Measurements from ENCODE around the gene SPTBN1.
"Not testable (repeated sequence)": the region's sequence is repeated elsewhere in the genome, so short reads cannot be mapped to it uniquely, and the experiment has no call there.

The SPTBN1 gene

GRCh38 chr2:54503192-54503591 is 47.1 kb downstream of the SPTBN1 start:
- DNase-seq (ENCODE audit: low spot score), result peak; percentile 68

DNA sequence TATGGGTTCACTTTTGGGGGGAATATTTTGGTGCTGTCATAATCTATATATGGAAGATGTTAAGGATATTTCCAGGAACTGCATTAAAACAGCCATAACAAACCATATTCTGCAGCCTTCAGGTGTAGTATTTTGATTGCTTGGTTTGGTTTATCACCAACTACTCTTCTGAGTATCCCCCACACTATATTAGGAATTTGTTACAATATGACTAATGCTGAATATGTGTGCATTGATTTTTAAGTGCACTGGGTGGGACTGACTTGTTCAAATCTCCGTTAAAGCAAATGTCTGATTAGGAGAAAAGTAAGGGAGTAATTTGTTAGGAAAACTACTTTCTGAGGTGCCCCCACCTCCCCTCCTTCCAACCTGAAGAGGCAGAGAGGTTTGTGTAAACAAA is 47.7 kb downstream of the SPTBN1 start:
- DNase-seq (ENCODE audit: low spot score), result no peak

DNA sequence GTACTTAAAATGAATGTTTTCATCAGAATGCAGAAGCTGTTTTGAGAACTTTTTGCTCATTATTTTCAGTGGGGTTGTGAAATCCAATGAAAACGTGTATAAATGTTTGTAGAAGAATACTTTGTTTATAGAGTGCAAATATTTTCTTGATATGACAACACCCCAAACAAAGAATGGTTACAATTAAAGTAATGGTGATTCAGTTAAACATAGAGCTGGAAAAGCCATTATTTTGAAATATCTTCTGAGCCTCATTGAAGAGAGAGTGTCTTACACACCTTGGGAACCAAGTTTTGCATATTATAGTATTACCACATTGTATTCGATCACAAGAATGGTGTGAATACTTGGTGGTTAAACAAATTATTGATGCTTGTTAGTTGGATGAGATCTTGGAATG is 48.7 kb downstream of the SPTBN1 start:
- DNase-seq (ENCODE audit: low spot score), result no peak

DNA sequence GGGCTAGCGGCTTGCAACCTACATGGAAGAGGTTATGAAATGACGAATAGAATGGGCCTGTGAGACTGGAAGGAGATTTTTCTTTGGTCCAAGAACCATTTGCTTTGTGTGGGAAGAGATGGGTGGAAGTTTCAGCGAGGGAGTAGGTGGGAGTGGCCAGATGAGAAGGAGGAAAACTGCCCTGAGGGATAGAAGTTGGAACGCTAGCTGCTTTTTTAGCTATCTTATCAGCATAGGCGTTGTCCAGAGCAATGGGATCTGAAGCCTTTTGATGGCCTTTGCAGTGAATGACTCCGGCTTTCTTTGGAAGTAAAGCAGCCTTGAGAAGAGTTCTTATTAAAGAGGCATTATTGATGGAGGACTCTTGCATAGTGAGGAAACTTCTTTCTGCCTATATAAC is 52.4 kb downstream of the SPTBN1 start:
- DNase-seq (ENCODE audit: low spot score), result no peak

- not testable (repeated sequence) for DNase-seq (ENCODE audit: low spot score)
These were observed 52.9 kb downstream of the SPTBN1 start for GRCh38 chr2:54509043-54509442.

- no peak for DNase-seq (ENCODE audit: low spot score)
These were observed 54.8 kb downstream of the SPTBN1 start for GRCh38 chr2:54510916-54511315.

DNA sequence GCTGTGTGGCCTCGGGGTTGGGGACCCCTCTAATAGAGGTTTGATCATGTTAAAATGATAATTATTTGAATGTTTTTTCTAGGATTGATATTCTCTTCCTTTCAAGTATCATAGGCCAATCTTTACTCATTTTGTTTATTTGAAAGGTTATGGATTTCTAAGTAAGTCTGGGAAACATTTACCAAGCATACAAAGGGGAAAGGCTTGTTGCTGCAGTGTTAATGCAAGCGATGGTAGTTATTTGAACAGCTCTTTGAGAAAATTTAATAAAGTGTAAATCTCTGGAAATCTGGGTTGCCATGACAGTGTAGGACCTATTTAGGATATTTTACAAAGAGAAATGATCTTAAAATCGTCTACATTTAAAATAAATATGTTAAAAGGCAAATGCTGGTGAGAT is 56.1 kb downstream of the SPTBN1 start:
- no peak for DNase-seq (ENCODE audit: low spot score)

DNA sequence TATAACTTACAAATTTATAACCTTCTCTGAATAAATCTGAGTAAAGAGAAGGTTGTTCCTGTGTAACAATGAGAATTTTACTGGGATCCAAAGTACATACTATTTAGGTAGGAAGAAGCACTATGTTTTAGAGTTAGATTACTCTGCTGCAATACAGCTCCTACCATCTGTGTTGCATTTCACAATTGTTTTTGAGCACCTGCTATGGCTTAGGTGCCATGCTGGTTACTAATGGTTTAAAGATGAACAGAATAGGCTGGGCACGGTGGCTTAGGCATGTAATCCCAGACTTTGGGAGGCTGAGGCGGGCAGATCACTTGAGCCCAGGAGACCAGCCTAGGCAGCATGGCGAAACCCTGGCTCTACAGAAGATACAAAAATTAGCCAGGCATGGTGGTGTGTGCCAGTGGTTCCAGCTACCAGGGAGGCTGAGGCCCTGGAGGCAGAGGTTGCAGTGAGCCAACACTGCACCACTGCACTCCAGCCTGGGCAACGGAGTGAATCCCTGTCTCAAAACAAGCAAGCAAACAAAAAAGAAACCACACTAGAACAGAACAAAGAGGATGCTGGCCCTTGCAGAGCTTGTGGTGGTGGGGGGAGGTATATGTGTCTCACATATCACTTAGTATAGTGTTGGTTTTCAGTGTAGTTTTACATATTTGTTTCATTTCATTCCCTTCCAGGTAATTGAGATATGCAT is 56.7 kb downstream of the SPTBN1 start:
- no peak for DNase-seq (ENCODE audit: low spot score)

DNA sequence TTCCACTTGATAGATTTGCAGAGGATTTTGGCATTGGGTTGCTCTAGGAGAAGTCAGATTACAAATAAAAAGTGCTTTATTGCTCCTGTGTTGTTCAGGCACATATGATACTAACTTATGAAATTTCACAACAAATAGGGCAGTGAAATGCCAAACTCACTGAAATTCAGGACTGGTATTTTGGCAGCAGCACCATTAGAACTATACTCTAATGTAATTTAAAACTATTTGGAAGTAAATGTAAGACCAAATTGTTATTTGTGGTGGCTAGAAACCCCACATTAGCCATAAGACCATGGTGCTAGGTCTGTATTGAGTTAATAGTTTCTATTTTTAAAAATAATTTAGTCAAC is 57.2 kb downstream of the SPTBN1 start:
- no peak for DNase-seq (ENCODE audit: low spot score)

GRCh38 chr2:54514822-54515569 is 58.9 kb downstream of the SPTBN1 start:
- DNase-seq (ENCODE audit: low spot score), result no peak

- no peak for DNase-seq (ENCODE audit: low spot score)
These were observed 60.7 kb downstream of the SPTBN1 start for GRCh38 chr2:54516842-54517241.

DNA sequence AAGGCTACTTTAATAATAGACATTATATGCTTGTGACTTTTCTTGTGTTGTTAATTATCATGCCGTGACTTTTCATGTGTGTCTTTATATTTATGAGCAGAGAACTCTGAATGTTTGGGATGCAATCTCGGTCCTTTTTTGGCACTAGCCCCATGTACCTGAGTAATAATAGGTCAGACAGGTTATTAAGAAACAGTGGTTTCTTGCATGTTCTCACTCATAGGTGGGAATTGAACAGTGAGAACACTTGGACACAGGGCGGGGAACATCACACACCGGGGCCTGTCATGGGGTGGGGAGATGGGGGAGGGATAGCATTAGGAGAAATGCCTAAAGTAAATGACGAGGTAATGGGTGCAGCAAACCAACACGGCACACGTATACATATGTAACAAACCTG is 61.9 kb downstream of the SPTBN1 start:
- DNase-seq (ENCODE audit: low spot score), result not testable (repeated sequence)

DNA sequence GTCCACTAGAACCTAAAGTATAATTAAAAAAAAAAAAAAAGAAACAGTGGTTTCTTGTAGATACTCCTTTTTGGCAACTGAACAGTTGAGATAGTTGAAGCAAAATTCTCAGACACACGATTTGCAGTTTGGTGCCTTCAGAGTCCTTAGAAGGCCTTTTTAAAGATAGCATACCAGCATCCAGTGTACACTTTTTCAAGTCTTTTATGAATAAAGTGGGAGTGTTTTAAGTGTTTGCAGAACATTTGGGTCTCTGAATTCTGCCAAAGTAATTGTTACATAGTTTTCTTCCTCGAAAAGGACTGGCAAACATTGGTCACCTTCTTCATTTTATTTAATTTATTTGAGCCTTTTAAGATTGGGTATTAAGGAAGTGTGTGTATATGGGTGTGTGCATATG is 62.3 kb downstream of the SPTBN1 start:
- no peak for DNase-seq (ENCODE audit: low spot score)

GRCh38 chr2:54519841-54520459 is 63.8 kb downstream of the SPTBN1 start:
- DNase-seq (ENCODE audit: low spot score), result no peak

GRCh38 chr2:54520687-54521086 is 64.6 kb downstream of the SPTBN1 start:
- DNase-seq (ENCODE audit: low spot score), result no peak

DNA sequence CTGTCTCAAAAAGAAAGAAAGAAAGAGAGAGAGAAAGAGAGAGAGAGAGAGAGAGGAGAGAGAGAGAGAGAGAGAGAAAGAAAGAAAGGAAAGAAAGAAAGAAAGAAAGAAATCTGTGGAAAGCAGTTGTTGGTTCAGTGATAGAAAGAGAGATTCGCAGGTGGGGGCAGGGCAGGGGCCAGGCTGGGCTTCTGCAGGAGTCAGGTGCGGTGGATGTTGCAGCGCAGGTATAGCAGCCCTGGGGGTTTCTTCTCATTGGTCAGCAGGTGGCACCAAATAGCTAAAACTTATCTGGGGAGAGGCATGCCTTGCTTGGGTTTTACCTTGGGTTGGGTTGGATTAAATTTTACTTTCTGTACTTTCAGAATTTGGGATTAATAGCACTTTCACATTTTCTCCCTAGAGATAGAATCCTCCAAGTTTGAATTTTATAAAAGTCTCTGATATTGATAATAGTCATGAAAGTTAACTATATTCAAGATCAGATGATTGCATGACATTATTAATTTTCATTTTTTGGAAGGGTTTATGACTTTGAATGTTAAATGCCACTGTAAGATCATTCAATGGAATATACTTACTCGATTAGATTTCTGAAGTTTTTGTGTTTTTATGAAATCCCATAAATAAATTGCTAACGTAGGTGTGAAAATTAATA is 66.6 kb downstream of the SPTBN1 start:
- DNase-seq (ENCODE audit: low spot score), result peak; percentile 84

DNA sequence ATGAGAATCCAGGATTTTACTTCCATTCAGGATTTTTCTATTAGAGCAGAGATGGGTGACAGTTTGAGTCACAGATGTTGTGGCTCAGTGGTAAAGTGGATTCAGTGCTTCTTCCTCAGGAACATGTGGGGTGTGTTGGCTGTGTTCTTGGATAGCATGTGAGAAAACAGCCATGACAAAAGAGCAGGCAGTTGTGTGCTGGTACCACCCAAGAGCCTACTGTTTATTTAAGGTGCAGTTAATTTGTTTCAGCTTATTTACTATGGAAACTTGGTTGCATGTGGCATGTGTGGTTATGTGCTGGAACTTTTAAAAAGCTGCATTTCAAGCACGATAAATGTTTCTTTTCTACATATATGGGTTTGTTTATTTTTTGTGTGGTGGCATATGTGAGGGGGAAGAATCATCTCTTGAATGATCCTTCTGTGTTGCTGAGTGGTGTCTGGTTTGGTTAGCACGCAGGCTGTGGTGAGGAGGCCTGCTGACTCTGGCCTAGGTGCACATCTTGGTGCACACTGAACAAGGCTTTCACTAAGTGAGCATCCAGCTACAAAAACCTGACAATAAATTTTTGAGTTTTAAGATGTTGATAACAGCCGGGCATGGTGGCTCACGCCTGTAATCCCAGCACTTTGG is 67.3 kb downstream of the SPTBN1 start:
- DNase-seq (ENCODE audit: low spot score), result no peak

DNA sequence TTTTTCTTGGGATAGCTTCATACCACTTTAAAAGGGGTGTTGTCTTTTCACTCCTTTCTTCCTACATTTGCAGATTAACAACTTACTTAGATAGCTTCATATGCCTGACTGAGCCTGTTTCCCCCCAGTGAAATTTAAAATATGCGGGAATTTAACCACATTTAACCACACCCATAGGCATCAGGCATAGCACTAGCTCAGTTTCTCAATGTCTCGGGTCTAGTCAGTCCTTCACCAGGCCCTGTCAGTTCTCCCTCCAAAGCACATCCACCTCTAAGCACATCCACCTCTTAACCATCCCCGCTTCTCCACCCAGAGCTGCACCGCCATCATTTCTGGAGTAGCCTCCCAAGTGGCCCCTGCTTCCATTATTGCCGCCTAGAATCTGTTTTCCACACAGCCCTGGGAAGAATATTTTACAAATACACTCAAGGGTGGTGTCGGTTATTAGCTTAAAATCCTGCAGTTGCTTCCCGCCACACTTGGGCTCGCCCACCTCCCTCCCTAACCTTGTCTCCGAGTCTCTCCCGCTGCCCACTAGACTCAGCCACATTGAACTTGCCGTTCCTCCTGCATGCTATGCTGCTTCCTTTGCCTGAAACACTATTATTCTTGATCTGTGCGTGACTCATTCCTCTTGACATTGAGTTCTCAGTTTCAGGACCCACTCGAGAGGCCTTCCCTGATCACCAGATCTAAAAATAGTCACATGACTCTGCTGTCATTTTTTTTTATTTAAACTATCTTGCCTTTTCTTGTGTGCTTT is 68.3 kb downstream of the SPTBN1 start:
- no peak for DNase-seq (ENCODE audit: low spot score)

GRCh38 chr2:54525321-54525720 is 69.2 kb downstream of the SPTBN1 start:
- no peak for DNase-seq (ENCODE audit: low spot score)

DNA sequence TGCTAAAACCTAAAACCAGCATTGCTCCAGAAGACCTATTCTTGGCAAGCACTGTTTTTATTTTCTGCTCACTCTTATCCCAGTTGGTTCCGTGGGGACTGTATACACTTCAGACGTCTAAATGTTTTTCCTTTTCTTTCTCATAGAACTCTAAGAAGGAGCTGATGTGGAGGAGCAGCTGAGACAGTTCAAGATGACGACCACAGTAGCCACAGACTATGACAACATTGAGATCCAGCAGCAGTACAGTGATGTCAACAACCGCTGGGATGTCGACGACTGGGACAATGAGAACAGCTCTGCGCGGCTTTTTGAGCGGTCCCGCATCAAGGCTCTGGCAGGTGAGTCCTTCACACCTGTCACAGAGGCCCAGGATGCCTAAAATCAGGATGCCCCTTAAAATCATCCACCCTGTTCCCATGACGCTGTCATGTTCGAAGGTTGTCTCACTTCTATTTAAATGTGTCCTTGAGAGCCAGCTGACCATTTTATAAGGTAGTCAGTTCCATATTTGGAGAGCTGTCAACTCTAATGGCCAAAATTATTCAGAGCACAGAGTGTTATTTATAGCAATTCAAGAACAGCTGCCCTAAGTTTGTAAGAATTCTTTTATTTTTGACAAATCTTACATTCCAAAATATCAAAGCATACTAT is 70.2 kb downstream of the SPTBN1 start:
- DNase-seq (ENCODE audit: low spot score), result no peak

GRCh38 chr2:54528311-54528955 is 72.3 kb downstream of the SPTBN1 start:
- no peak for DNase-seq (ENCODE audit: low spot score)

Data from NAMALWA (cell line).